CD4-positive, alpha-beta T cell treated with Interleukin-17A for 1 hour (primary cell): ENCODE measurements around the gene TRABD2B.

Experiments
- DNase-seq: peaks from one replicate; pipeline ENCODE4 v3.0.0-alpha.2; 2020

TRABD2B gene

DNA sequence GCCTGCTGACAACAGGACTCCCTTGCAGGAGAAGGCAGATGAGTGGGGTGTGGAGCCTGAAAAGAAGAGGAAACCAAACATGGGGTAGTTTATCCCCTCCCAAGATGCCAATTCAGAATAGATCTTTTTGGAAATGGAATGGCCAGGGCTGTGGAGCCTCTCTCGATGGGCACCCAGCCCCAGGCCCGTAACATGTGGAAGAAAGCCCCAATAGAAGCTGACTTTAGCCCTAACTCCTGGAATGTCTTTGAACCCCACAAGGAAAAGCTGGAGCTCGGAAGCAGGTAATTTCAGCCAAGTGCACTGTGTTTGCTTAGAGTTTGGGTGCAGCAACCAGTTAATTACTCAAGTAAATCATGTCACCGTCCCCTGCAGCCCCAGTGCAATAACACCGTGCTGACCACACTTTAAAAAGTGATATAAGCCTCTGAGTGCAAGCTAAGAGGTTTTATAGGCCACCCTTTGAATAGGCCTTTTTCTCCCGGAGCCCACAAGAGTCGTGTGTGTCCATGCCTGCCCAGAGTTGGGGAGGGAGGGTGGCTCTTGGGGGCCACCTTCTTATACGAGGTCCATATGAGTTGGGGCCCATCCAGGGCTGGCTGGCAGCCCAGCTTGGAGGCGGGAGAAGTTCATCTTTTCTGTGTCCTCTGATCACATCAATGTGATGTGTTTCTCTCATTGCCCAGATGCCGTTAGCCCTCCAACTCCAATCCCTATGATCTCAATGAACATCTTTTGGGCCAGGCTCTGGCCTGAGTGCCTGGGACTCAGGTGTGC lies 153.2 kb downstream of the TRABD2B start:
- no peak for DNase-seq

DNA sequence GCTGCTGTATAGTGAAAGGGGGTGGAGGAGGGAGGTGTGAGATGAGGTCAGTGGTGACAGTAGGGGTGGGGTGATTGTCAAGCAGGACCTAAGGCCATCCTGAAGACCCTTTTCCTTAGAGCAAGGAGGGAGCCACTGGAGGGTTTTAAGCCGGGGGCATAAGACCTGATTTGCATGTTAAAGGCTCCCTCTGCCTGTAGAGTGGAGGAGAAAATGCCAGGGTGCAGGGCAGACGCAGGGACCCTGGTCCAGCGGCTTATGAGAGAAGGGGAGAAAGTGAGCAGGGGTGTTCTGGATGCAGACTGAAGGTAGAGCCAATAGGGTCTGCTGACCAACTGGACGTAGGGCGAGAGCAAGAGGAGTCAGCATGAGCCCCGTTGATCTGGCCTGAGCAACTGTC lies 154.1 kb downstream of the TRABD2B start:
- no peak for DNase-seq

DNA sequence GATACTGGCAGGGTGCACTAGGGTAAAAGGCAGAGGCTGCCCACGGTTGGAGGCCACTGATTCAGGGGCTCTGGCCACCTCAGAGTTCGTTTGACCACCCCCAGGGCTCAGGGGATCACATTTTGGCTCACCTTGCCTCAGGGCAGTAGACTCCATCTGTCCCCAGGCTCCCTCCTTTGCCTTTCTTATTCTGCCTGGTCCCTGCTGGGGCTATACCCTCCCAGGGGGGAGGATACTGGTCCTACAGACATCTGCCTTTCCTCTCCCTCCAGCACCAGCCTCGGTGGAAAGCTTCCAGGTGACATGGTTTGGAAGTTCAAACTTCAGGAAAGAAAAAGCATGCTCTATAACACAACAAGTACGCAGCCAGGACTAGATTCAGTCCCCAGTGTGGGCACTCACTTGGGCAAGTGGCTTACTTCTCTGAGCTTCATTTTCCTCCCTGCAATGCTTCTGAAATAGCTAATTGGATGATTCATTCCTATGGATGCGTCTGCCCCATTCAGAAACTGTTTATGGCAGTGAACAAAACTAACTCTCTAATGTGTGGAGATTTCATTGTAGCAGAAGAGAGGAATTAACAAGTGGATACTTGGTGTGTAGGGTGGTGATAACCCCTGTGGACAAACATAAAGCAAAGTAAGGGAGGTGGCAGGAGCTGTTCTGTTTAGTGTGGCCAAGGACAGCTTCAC lies 154.8 kb downstream of the TRABD2B start:
- no peak for DNase-seq

DNA sequence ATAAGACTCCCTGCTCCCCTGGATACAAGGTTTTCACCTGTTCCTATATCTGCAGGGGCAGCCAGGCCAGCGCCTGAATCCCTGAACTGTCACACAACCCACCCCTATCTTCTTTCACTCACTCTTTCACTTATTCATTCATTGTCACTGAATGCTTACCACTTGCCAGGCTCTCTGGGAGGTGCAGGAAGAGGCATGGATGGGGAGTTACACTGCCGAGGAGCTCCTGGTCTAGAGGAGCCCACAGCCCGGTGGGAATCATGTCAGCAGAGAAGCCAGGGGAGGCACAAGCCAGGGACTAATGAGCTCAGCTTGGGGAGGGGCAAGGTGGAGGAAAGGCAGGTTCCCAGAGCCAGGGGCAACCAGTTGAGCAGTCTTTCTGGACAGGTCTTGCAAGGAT lies 155.8 kb downstream of the TRABD2B start:
- DNase-seq = no peak

DNA sequence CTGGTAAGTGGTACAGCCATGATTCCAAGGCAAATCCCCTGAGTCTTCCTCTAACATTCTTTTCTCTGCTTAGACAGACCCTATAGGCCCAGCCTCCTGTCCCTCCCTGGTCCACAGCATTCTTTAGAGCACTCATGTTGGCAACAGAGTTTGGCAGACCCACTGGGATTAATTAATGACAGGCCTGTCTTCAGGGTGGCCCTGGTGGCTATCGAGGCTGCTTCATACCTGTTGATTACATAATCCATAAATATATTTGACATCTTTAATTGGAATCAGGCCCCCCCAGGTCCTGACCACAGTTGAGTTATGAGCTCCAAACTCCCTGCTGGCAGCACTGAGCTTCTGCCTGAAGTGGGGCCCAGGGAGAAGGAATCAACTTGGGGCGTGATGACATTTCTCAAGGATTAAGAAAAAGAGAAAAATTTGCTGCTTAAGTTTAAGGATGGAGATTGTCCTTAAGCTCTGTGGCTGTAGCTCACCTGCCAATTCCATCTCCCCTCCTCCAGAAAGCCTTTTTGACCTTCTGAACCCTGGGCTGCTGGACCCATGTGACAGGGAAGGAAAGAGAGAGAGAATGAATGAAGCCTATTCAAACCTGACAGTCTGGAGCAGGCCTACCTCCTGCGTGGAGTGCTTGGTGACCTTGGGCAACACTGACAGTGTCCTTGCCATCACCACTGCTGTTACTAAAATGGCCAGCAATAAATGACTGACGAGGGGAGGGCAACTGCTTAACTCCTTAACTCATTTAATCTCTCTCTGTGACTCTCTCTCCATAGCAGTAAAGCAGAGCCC lies 156.6 kb downstream of the TRABD2B start:
- no peak for DNase-seq

DNA sequence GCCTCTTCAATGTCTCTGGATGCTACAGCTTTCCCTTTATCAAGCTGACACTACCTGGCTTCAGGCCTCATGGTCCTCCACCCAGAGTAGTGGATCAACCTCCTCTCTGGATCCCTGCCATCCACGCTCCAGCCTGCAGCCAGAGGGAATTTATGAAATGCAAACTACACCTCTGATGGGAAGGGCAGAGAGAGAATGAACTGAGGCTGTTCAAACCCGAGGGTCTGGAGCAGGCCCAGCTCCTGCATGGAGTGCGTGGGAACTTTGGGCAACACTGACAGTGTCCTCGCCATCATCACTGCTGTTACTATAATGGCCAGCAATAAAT lies 157.8 kb downstream of the TRABD2B start:
- DNase-seq = no peak

DNA sequence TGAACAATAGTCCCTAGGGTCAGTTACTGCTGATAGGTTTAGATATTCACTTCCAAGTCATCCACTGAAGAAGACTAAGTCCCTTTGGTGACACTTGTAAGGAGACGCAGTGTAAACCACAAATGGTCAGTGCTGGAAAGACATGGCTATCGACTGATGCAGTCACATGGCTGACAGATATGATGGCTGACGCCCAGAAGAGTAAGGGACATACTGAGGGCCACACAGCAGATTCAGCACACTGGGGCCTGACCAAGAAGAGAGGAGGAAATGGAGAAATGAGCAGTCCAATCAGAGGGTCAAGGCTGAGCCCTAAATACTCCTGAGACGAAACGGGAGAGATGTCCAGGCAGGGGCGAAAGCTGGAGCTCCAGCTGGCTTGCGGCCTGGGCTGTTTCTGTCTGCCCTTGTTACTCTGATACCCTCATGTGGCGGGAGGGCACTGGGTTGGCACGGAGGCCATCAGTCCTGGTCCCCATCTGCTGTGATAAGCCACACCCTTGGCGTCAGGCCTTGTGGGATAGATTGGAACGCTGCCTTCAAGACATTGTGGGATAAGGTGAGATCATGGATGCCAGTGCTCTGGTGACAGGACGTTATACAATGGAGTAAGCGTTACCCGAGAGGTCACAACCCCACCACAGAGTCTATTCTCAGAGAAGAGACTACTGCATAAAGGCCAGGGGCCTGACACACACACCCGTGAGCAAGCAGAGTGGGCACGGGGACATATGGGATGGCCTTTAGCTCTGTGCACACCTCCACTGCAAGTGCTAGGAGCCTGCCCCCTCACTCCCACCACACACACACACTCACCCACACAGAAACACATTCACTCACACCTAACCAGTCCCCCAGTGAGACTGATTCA lies 158.4 kb downstream of the TRABD2B start:
- no peak for DNase-seq

DNA sequence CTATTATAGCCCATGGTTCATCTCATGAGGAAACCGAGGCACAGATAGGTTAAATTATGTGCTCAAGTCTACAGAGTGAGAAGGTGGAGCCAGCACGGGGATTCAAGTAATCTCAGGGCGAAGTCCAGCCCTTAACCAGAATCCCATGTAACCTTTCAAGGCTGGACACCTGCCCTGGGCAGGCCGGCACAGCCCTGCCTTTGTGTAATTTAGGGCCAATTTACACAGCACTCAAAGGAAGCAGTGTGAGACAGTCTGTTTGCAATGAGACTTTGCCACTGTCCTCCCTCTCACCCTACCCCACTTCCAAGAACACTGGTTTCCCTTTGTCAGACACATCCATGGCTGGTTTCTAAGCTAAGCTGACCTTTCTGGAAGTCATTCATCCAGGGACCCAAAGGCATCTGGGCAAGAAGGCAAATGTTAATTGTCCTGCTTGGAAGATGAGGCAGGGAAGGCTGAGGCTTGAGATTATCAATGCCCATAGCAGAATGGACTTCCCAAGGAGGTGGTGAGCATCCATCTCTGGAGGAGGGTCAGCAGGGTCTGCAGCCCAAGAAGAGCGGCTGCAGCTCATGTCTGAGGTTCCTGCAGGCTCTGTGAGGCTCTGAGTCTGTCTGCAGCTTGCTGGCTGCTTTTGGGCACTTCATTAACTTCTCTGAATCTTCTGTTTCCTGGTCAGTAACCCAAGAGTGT lies 159.2 kb downstream of the TRABD2B start:
- DNase-seq = no peak

DNA sequence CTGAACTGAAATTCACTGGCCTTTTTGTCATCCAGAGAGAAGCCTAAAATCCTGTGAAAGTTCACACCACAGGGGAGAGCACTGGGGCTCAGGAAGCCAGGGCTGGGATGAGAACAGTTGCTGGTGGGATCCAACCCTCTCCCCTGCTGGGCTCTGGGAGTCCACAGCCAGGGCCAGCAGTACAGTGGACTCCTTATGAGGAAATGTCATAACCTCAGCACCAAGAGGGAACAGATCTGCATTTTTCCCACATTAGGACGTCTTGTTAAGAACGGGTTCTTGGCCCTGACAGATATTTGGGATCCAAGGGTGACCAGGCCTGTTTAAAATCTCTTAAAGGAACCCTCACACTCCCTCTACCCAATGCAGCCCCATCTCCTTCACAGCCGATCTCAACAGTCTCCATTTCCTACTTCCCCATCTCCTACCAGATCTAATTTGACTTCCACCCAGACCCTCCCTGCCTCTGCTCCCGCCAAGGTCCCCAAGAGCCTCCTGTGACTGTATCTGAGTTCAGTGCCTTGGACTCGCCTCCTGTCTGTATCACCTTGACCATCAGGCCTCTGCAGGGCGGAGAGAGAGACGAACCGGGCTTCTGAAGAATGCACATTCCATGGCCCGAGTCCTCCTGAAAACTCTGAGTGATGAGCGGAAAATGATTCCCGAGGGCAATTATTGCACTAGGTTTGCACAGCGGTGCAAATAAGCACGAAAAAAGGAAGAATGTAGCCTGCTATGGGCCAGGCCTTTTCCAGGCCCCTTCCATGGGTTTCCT lies 159.9 kb downstream of the TRABD2B start:
- no peak for DNase-seq

DNA sequence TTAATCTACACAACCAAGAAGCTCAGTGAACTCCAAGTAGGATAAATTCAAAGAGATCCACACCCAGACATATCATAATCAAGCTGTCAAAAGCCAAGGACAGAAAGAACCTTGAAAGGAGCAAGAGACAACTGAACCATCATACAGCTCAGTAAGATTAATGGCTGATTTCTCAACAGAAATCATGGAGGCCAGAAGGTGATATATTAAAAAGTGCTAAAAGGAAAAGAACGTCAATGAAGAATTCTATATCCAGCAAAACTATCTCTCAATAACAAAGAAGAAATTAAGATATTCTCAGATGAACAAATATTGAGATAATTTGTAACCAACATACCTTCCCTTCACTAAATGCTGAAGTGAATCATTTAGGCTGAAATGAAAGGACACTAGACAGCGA lies 161.8 kb downstream of the TRABD2B start:
- DNase-seq = no peak

DNA sequence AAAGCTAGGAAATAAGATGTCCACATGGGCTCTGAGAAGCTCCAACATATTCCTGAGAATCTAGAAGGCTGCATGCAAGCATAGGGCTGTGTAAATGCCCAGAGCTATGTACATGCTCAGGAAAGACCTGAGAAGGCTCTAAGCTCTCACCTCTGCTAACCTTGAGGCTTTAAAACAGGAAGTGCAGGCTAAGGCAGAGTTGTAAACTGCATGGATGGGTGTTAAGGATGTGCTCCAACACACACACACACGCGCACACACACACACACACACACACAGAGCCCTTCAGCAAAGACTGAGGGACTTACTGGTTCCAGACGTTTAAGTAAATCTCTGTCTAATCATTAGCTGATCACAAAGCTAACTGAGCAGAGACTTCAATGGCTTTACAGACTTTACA lies 162.9 kb downstream of the TRABD2B start:
- no peak for DNase-seq

DNA sequence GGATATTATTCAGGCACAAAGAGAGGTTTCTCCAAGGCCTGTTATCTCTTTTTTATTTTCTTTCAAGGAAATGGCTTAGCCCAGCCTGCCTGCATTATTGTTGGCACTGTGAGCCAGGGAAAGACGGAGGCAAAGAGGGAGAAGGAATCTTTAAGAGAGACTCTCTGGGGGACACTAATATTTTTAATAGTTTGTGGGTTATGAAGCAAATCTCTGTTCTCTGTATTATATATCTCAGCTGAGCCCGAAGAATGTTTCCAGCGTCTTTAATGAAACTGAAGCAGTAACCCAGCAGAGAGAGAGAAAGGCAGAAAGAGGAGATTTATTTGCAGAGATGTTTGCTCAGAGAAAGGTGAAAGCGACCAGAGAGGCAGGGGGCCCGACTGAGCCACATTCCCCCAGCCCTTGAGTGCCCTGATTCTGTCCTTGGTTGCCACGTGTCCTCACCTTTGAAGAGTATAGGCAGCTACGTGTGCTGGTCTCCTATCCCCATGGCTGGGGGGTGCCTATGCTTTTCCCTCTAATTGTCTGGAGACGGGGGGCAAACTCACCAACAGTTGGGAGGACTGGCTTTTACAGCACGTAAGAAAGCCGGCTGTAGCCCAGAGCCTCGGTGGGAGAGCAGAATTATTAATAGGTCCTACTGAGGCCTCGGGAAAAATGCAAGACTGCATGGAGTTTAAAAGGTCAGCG lies 166.4 kb downstream of the TRABD2B start:
- DNase-seq = no peak

DNA sequence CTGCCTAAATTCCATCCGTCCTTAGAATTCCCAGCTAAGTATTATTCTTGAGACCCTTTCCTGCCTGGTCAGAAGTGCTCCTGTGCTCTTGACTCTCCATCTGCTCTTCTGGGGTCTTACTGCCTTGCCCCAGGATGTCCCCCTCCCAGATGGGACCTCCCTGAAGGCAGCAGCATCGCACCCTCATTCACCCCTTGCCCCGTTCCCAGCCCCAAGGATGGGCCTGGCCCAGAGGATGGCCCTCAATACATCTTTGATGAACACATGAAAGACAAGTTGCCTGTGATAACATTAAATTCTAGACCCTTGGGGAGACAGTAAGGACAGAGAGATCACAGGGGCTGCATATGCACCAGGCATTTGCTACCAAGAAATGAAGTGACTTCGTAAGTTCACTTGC lies 167.2 kb downstream of the TRABD2B start:
- DNase-seq = no peak

DNA sequence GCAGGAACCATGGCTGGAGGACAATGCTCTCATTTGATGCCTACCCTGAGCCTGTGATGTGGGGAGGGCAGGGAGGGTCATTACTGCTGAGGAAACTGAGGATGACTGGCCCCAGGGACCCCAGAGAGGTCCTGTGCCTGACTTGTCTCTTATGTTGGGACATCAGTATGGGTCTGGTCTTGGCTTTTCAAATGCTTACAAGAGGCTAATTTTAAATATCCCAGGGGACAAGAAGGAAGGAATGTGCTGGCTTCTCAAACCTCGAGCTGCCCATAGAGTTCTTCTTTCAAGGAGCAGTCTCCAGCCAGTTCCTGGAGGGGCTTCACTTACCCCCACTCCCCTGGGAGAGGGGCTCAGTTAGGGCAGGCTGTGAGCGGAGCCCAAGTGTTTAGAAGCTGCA lies 168.2 kb downstream of the TRABD2B start:
- DNase-seq = no peak

DNA sequence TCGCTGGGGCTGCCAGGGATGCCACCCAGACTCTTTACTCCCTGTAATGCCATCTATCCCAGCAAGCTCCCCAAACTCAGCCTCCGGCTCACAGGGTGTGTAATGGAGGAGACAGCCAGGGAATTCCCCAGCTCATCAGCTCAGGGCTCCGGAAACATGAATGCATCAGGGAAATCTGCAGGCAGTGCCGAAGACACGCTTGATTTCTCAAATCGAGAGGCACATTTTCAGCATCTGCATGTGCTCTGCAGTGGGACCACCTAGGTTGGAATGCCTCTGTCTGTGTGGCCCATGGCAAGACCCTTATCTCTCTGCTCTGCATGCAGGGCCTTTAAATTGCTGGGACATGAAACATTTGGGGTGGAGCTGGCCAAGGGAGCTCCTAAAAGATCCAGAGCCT lies 170.1 kb downstream of the TRABD2B start:
- DNase-seq = no peak

DNA sequence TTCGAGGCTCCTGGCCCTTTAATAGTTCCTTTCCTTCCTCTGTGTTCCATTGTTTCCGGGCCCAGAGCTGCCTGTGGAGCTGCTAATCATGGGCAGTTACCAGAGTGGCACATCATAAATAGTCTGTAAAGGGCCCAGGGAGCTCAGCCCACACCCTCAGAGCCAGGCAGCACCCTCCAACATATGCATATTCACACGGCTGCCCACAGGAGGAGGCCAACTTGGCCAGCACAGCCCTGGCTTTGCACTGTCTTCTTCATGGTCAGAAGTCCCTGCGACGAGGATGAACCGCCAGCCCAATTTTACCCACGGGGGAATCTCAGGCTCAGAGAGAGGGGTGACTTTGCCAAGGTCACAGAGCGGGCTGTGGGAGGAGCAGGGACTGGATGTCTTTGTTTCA lies 172.5 kb downstream of the TRABD2B start:
- DNase-seq = no peak

DNA sequence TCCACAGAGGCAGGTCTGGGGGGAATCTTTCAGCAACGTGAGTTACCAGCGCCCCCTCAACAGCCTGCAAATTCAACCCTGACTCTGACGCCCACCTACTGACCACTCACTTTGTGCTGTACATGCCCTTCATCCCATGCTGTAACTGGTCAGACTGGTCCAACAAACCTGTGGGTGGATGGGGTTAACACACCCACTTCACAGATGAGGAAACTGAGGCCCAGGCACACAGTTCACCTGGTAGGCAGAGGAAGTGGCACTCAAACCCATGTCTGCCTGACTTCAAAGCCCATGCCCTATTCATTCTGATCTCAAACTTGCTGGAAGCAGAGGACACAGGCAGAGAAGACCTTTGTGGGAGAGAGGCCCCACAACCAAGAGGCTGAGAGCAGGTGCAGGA lies 172.9 kb downstream of the TRABD2B start:
- DNase-seq = no peak

DNA sequence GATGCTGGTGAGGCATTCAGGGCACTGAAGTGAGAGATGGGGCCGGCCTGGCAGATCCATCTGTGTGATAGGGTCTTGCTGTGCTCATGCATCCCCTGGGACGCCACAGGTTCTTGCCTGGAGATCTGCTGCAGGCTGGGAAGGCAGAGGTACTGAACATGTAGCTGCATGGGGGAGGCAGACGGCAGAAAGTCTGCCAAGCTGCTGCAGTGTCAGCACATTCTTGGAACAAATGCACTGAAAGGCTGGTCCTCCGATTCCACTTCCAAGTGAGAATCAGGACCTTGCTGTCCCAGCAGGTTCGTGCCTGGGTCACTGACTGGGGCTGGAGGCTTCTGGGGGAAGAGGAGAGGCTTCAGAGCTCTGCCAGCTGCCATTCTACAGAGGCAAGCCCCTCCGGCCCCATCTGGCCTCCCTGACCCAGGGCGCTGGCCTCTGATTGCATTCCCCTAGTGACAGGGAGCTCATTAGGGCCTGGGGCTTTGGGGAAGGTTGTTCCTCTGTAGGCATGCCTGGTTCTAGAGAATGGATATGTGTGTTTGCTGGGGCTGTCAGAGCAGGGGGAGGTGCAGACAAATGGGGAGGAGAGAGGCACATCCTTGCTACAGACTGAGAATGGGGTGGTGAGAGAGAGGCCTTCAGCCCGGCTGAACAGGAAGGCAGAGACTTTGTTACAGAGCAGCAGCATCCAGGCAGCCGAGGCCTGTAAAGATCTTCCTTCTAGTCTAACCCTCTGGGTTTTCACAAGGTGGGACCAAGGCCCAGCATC lies 174.0 kb downstream of the TRABD2B start:
- DNase-seq = no peak

DNA sequence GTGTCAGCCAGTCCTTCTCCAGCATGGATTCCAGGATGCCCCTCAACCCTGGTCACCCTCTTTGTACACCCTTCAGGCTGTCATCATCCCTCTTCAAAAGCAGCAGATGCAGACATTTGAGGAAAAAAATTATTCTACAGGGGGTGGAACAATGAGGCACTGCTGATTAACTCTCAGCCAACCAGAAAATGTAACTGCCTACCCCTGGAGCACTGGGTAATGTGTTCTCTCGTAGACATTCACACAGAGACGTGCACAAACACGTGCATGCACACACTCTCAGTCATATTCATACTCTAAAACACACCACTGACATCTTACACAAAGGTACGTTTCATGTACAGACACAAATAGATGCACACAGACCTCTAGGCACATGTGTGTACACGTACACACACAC lies 175.4 kb downstream of the TRABD2B start:
- DNase-seq = no peak

DNA sequence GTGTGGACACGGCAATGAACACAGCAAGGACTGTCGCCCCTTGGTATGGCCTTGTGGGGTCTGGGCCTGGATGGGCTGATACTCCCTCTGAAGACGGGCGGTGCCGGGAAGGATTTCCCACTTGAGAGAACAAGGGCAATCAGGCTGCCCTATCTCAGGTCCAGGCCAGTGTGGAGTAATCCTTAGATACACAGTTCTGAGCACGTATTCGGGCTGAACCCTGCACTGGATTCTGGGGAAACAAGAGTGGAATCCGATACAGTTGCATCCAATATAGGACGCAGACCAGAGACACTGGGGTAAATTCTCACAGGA lies 177.7 kb downstream of the TRABD2B start:
- DNase-seq = no peak
